ENCODE measurements around the gene IL16.
"Not testable (repeated sequence)": the region's sequence is repeated elsewhere in the genome, so short reads cannot be mapped to it uniquely, and the experiment has no call there.

The IL16 gene

DNA sequence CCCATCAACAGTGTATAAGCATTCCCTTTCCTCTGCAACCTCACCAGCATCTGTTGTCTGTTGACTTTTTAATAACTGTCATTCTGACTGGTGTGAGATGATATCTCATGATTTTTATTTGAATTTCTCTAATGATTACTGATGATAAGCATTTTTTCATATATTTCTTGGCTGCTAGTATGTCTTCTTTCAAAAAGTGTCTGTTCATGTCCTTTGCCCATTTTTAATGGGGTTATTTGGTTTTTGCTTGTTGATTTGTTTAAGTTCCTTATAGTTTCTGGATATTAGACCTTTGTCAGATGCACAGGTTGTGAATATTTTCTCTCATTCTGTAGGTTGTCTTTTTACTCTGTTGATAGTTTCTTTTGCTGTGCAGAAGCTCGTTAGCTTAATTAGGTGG, 11.3 kb downstream of the IL16 start:
- DNase-seq (ENCODE audit: low read depth): not testable (repeated sequence)

DNA sequence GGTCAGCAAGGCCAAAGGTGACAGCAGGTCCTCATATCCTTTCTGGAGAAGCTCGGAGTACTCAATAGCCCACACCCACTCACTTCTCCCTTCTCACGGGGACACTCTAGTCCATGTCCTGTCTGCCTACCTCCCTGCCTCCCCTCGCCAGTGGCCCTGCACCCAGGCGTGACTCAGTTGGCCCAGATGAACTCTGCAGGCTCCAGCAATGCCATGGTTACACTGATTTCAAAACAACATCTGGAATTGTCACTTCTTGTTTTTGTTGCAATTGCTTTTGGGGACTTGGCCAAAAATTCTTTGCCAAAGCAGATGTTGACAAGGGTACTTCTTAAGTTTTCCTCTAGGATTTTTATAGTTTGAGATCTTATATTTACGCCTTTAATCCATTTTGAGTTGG, 13.0 kb downstream of the IL16 start:
- no peak for DNase-seq (ENCODE audit: low read depth)

DNA sequence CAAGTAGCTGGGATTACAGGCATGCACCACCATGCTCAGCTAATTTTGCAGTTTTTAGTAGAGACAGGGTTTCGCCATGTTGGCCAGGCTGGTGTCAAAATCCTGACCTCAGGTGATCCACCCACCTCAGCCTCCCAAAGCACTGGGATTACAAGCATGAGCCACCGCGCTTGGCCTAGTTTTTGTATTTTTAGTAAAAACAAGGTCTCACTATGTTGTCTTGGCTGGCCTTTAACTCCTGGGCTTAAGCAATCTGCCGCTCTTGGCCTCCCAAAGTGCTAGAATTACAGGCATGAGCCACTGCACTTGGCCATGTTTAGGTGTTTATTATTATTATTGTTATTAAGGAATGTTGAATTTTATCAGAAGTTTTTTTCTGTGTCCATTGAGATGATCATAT, 14.7 kb downstream of the IL16 start:
- DNase-seq (ENCODE audit: low read depth): no peak

DNA sequence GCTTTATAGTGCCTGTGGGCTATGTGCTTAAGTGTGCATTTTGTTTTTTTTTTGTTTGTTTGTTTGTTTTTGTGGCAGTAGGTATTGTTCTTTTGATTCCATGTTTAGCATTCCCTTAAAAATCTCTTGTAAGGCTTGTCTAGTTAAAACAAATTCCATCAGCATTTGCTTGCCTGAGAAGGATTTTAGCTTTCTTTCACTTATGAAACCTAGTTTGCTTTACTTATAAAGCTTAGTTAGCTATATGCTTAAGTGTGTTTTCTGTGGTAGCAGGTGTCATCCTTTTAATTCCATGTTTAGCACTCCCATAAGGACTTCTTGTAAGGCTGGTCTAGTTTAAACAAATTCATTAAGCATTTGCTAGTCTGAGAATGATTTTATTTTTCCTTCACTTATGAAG, 17.3 kb downstream of the IL16 start:
- no peak for DNase-seq (ENCODE audit: low read depth)

DNA sequence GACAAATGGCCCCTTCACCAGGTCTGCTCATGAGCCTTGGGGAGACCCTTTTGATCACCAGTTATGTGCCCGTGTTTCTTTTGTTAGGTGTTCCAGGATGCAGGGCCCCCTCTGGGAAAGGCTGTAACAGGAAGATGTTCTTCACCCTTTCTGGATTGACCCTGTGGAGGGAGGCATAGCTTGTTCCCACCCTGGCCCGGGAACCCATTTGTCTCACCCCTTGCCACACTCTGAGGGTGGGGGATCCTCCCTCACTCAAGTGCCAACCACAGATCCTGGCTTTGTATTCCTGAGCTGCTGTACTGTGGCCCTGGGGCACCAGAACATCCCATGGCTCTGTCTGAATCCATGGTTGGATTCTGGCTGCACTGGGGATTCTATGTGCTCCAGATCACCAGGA, 18.9 kb downstream of the IL16 start:
- DNase-seq (ENCODE audit: low read depth): no peak

DNA sequence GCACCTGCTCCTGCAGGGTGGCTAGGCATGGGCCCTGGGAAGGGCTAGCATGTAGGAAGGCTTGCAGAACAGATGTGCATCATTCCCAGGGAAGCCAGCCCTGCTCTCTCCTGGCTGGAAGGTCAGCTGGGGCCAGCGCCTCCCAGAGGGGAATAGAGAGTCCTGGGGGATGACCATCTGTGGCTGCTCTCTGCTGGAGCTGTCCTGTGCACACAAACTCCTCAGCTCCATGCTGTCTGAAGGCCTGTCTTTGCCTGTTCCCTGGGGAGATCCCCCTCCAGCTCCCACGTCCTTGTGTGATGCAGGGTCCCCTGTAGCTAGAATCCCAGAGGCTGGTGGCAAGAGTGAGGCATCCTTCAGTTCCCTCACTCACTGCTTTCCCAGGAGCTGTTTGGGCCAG, 19.3 kb downstream of the IL16 start:
- DNase-seq (ENCODE audit: low read depth): no peak

DNA sequence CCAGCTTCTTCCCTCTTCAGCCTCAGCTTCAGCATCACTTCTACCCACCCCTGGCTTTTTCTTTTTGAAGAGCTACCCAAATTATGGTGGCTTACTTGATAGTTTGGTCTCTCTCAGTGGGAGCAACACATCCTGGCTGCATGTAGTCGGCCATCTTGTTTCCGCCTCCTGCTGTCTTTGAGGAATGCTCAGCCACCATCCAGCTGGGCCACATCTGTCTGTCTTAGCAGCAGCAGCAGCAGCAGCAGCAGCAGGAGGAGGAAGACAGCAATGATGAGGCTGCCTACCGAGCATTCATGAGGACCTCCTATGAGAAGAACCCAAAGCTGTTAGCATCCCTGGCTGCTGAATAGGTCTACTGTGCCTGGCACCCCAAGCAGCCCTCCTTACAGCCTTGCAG, 19.7 kb downstream of the IL16 start:
- DNase-seq (ENCODE audit: low read depth): no peak

DNA sequence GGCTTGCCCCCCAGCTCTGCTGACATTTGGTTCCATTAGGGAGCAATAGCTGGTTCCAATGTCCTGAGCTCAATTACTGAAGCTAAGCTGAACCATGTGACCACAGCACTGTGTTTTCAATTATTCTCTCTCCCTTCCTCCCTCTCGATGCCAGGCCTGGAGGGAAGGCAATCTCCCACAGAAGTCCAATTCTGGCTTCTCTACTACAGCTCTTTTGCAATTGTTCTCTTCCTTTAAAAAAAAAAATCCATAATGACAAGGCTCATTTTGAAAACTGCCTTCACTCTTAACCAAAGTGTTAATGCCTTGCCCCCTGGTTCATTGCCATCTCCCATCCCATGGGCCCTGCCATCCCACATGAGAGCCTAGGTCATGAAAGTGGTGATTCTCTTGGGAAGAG, 24.8 kb downstream of the IL16 start:
- no peak for DNase-seq (ENCODE audit: low read depth)

DNA sequence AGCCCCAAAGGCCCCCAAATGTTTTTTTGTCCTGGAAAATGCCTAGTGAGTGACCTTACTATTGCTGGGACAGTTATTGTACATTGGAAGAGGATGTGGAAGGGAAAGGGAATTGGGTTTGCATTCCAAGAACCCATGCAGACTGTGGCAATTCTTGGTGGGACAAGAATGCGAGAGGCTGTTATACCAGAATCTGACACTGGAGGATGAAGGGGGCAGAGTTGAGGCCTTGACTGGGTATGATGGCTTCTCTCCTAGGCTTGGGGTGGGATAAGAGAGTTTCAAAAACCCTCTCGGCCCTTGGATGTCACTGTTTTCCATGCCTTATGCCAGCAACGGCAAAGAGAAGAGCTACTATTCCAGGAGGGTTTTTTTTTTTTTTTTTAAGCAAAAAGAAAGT, 25.3 kb downstream of the IL16 start:
- DNase-seq (ENCODE audit: low read depth): no peak

DNA sequence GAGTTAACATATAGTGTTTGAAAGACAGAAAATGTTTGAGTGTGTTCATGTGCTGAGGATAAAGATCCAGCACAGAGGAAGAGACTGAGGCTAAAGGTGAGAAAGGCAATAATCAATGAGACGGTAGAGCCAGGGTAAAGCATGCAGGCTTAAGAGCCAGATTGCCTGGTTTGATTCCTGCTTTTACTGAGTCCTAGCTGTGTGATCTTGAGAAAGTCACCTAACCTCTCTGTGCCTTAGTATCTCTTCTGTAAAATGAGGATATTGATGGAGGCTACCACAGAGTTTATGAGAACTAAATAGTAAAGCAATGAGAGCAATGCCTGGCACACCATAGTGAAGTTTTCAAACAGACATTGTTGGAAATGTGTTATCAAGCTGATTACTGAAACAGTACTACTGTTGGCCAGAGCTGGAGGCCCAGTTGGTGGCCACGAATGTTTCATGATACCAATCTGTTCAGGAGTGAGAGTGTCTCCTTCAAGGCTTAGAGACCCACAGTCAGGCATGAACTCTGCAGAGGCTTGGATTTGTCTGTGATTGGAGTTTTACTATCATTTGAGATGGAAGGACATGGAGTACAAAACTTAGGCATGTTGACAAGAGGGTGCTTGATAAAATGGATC, 26.8 kb downstream of the IL16 start:
- DNase-seq (ENCODE audit: low read depth): no peak

DNA sequence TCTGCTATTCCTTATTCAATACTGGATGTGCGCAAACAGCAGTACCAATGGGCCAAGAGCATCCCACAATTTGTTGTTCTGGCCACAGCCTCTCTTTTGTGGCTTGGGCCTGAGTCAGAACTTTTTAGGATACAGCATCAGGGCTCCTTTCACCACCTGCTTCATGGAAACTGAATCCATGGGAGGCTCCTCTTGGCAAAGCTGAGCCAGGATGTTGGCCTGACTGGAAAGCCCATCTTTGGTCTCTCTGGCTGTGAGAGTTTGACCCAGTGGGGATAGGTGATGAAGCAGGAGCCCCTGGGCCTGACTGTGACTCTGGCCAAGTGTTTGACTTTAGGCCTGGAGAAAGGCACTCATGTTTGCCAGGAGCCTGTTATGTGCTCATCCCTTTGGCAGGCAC, 27.6 kb downstream of the IL16 start:
- no peak for DNase-seq (ENCODE audit: low read depth)

DNA sequence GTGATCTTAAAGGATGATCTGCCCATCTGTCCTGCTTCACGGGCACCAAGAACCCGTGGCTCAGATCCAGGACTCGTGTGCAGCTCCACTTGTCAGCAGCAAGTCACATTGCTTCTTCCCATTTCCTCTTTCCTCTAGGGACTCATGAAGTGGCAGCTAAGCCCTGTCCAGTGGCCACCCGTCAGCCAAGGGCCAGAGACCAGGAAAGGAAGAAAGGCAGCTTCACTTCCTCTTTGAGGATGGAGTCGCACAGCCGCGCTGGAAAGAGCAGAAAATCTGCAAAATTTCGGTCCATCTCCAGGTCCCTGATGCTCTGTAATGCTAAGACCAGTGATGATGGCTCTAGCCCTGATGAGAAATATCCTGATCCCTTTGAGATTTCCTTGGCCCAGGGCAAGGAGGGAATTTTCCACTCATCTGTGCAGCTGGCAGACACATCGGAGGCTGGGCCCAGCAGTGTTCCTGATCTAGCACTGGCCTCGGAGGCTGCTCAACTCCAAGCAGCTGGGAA, 28.5 kb downstream of the IL16 start:
- no peak for DNase-seq (ENCODE audit: low read depth)

DNA sequence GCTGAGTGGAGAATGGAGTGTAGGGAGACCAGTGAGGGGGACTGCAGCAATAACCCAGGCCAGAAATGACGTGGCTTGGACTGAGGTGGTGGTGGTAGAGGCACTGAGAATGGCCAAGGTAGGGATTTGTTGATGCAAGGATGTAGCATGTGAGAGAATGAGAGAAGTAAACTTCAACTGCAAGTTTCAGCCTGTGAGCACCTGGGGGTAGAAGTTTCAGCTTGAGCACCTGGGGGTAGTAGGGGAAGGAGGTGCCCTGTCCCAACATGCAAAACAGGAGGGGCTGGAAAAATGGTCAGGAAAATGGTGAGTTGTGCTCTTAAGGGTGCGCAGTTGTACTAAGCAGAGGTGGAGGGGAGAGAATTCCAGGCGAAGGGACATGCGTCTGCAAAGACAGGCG, 31.0 kb downstream of the IL16 start:
- DNase-seq (ENCODE audit: low read depth): no peak

DNA sequence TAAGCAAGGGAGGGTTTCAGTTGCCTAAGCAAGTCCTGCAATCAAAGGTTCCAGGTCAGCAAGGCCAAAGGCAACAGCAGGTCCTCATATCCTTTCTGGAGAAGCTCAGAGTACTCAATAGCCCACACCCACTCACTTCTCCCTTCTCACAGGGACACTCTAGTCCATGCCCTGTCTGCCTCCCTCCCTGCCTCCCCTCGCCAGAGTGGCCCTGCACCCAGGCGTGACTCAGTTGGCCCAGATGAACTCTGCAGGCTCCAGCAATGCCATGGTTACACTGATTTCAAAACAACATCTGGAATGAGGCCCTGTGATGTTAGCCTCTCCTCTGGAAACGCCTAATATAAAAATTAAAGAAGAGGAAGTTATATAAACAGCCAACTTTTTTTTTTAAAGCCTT, 32.9 kb downstream of the IL16 start:
- no peak for DNase-seq (ENCODE audit: low read depth)

DNA sequence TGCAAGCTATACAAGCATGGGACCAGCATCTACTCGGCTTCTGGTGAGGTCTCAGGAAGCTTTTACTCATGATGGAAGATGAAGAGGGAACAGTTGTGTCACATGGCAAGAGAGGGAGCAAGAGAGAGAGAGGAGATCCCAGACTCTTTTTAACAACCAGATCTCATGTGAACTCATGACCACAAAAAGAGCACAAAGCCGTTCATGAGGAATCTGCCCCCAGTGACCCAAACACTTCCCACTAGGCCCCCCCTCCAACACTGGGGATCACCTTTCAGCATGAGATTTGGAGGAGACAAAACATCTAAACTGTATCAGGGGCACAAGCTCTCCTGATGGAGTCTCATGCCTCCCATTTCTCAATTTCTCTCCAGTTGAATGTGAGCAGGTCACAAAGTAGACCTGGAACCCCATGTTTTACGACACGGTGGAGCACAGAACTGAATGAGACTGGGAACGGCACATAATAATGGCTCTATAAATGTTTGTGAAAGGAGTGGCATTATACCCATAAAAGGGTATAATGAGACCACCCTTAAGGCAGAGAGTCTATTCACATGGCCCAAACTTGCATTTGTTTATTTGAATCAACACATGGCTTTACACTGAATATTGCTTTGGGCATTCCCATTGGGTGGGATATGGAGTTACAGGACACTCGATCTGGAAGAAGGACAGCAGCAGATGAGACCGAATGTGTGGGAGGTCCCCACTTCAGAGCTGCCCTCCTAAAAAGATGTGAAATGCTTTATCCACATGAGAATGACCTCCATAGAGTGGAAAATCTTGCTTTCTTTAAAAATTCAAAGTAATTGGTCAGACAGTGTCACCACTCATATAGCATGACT, 38.8 kb downstream of the IL16 start:
- no peak for DNase-seq (ENCODE audit: low read depth)

DNA sequence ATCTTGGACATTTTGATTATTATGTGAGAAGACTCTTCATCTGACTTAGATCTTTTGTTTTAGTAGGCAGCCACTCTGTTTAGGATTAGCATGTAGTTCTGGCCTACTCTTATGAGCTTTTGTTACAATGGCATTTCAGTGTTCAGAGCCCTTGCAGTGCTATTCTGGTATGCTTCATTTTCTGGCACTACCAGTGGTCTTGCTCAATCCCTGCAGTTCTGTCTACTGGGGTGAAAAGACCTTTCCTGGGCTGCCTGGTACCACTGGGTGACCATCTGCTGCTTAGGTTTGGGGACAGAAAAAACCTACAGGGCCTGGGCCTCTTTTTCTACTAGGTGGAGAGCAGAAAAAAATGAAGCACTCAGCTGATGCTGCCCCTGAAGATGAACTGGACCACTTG, 42.5 kb downstream of the IL16 start:
- DNase-seq (ENCODE audit: low read depth): no peak

DNA sequence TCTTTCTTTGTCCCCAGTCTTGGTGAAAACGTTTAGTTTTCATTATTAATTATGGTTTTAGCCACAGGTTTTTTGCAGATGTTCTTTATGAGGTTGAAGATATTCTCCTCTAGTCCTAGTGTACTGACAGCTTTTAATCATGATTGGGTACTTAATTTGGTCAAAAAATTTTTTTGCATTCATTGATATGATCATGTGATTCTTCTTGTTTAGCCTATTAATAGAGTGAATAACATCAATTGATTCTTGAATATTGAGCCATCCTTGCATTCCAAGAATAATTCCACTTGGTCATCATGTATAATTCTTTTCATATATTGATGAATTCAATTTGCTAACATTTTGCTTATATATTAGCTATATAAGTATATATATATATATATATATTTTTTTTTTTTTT, 46.1 kb downstream of the IL16 start:
- no peak for DNase-seq (ENCODE audit: low read depth)

DNA sequence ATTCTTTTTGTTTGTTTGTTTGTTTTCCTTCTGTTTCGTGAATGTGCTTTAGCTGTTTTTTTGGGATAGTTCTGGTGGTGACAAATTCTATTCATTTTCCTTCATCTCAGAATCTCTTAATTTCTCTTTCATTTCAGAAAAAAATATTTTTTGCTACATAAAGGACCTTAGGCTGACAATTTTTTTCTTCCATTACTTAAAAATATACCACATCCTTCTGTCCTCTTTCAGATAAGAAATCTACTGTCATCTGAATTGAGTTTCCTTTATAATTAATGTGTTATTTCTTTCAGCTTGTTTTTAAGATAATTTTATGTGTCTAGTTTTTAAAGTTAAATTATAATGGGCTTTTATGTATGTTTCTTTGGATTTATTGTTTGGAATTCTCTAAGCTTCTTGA, 47.6 kb downstream of the IL16 start:
- no peak for DNase-seq (ENCODE audit: low read depth)

DNA sequence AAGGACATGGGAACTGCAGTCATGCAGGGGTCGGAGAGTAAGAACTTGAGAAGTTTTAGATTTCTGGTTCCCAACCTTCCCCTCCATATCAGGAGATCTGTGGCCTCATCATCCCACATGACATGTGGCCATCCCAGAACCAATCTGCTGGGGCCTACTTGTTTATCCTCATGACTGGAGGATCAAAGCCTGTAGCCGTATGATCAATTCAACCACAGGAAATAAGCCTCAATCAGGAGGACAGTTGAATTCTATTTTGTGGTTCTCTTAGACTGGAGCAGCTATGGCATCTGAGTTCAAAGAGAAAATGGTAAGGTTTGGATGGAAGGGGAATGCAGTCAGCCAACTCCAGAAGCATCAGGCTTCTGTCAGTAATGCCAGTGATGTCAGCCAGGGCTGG, 57.2 kb downstream of the IL16 start:
- no peak for DNase-seq (ENCODE audit: low read depth)

DNA sequence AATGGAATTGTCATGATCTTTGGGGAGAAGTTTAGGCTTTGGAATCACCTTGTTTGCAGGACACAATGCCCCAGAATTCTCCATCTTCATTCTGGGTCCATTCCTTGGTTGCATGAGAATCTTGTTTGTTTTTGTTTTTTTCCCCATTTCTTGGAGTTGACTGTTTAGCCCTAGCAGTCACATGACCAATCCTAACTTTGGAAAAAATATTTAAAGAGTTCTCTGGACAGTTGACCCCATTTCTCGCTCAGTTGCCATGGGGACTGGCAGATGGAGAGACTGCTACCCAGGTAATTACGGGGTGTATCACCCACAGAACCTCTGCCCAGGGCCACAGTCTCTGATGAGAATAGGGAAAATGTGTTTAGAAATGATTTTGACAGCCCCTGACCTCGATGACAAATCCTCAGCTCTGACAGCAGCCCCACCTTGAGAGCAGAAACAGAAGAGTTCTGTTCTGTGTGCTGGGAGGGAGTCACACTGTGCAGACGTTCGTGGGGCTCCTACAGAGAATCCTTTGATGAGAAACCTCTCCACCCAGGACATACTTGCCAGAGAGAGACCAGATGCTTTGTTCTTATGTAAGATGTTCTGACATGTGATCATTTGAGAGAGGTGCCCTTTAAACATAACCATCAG, 57.7 kb downstream of the IL16 start:
- no peak for DNase-seq (ENCODE audit: low read depth)

DNA sequence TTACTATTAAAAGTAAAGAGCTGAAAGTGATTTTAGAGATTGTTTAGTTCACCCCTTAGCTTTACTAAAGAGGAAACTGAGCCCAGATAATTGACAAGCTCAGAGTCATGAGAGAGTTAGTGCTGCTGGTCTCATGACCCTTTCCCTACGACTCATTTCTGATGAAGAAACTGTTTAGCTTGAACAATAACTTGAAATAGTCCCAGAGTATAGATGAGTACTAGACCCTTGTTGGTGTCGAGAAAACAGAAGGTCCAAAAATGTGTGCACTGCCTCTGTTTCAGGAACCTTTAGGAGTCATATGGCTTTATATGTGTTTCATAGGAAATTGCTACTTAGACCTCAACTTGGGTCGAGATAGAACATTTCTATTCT, 58.2 kb downstream of the IL16 start:
- no peak for DNase-seq (ENCODE audit: low read depth)

DNA sequence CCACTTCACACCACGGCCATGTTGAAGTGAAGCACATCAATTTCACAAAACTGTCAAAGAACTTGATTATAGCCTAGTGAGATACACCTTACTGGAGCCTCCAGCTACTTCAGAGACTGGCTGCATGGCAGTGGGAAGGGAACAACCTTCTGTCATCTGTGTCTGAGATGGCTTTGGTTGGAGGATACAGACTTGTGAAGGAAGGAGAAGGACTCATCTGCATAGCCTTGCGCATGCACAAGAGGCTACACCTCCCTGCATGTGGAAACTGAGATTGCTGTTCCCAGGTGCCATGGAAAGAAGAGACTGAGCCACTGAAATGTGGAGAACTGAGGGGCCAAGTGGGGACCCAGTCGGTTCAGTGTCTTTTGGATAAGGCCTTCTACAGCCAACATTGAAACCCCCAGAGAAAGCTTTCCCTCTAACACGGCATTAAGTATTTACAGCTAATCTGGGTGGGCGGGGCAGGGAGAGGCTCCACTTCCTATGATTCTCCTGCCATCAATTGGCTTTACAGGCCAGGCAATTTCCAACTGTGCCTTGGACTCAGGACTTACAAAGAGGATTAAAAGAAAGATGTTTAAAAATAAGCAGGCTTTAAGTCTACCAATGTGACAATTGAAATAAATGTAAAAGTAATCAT, 58.8 kb downstream of the IL16 start:
- no peak for DNase-seq (ENCODE audit: low read depth)

DNA sequence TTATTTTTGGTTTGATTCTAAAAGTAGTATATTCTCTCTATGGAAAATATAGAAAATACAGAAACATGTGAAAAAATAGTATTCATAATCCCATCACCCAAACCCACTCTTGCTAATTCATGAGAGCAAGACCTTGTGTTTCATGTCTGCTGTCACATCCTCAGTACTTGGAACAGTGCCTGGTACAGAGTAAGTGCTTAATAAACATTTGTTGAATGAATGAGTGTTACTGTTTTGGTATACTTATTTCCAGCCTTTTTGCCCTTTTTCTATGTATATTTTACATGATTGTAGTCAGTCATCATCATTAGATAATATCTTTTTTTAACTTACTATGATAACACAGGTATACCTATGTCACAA, 59.3 kb downstream of the IL16 start:
- DNase-seq (ENCODE audit: low read depth): no peak
